Ectodermal cell (in vitro differentiated cells): ENCODE measurements around the gene EML5.

ENCODE experiments used
- H3K27ac ChIP-seq: 2 replicates; pipeline ENCODE4 v1.7.0; 2013; ENCODE audit warnings: mild to moderate bottlenecking, low read depth, low read length; ENCODE audit not compliant: insufficient read depth, poor library complexity, severe bottlenecking
- H3K27me3 ChIP-seq: 2 replicates; pipeline ENCODE4 v1.7.0; 2013; ENCODE audit warnings: mild to moderate bottlenecking, low read length; ENCODE audit not compliant: insufficient read depth, control insufficient read depth, poor library complexity, severe bottlenecking
- H3K36me3 ChIP-seq: one replicate; pipeline ENCODE4 v1.7.0; 2013; ENCODE audit warnings: low read length; ENCODE audit not compliant: control insufficient read depth, insufficient read depth
- H3K4me1 ChIP-seq: one replicate; pipeline ENCODE4 v1.7.0; 2013; ENCODE audit warnings: low read length; ENCODE audit not compliant: control insufficient read depth, insufficient read depth
- H3K4me3 ChIP-seq: 2 replicates; pipeline ENCODE4 v1.7.0; 2013; ENCODE audit warnings: low read depth, low read length, control low read depth; ENCODE audit not compliant: insufficient read depth
- H3K9me3 ChIP-seq: 2 replicates; pipeline ENCODE4 v1.7.0; 2013; ENCODE audit warnings: mild to moderate bottlenecking, low read length, moderate library complexity; ENCODE audit not compliant: control insufficient read depth
- WGBS, 2 experiments: methylation state at CpG; one replicate each; pipeline ENCODE4 v1.1.7; 2013; ENCODE audit warnings: missing lambda C conversion rate in 2 of 2; 5-methylcytosine and 5-hydroxymethylcytosine counted together

The EML5 gene

DNA sequence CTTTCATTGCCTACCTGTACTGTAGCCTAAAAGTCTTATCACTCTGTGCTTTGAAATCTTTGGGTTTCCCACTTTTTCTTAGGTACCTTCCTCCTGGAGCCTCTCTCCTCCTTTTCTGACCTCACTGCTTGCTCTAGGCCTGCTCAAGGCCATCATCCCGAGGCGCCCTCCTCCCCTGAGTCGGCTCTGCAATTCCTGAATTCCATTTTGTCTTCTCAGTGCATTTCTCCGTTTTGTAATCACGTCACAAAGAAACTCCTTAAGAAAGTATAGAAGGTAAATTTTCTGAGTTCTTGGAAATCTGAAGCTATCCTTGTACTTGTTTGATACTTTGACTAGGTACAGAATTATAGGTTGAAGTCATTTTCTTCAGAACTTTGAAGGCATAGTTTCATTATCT is 204.7 kb downstream of the EML5 start:
- H3K36me3 ChIP-seq = peaks cover 24% of the 10 kb centered on the region
- H3K27me3 ChIP-seq = no peaks in the 10 kb centered on the region
- H3K27ac ChIP-seq = no peak overlapping the region
- 94 to 95% methylated on average over 5 of the region's 5 CpGs for WGBS, 2 experiments
- H3K4me3 ChIP-seq = no peak overlapping the region
- H3K4me1 ChIP-seq = no peaks in the 10 kb centered on the region
- H3K9me3 ChIP-seq = no peaks in the 10 kb centered on the region

DNA sequence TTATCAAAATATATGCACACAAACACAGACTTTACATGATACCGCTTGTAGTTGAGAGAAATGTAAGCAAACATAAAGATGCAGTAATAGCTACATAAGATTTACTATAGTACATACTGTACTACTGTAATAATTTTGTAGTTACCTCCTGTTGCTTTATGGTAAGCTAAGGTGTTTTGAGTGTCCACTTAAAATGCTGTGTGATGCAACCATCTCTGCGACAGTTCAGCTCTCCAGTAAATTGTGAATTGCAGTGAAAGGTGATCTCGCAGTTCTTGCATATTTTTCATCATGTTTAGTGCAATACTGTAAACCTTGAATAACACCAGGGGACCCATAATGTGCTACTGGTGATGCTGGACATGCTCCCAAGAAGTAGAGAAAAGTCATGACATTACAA is 208.3 kb downstream of the EML5 start:
- Histone ChIP-seq H3K27me3 (no peaks in the 10 kb centered on the region), H3K27ac (no peak overlapping the region), H3K4me1 (no peaks in the 10 kb centered on the region), H3K9me3 (no peaks in the 10 kb centered on the region), H3K4me3 (no peak overlapping the region), H3K36me3 (peaks cover 28% of the 10 kb centered on the region)
- 92 to 98% methylated on average over 2 to 3 of the region's 3 CpGs for WGBS, 2 experiments

DNA sequence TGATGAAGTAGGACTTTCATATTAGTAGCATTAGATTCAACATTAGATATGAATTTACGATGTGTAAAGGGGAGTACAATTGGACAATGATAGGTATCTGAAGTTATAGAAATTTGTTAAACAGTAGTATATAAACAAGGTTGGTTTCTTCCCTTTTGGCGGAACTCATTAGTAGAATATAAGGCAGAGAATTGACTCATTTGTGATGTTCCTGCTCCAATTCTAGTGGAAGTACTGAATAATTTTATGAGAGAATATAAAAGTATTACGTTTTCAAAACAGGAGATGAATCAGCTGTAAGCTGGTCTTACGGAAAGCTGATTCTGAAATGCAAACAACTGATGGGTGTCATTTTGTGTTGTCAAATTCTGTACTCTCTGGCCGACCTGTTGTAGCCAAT is 216.5 kb downstream of the EML5 start:
- peaks cover 62% of the 10 kb centered on the region for H3K36me3 ChIP-seq
- no peaks in the 10 kb centered on the region for H3K27me3 ChIP-seq
- H3K4me3 ChIP-seq = no peak overlapping the region
- H3K27ac ChIP-seq = no peak overlapping the region
- H3K4me1 ChIP-seq = no peaks in the 10 kb centered on the region
- H3K9me3 ChIP-seq = no peaks in the 10 kb centered on the region
- 96% methylated on average over 5 of the region's 5 CpGs for WGBS, 2 experiments

DNA sequence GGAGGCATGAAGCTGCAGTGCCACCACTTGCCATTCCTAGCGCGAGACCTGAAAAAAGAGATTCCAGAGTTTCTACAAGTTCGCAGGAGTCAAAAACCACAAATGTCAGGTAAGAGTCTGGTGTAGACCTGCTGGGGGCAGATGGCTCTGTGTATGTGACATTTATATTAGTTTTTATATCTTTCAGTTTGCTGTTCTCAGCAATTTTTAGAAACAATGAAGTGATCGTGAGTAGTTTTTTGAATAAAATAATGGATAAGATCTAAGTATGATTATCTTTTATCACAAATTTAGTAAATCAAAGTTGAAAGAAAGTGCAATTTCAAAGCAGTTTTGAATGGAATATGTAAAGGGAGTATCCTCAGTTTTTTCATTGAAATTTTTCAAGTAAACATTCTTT is 220.6 kb downstream of the EML5 start:
- Histone ChIP-seq H3K4me1 (no peaks in the 10 kb centered on the region), H3K27me3 (no peaks in the 10 kb centered on the region), H3K4me3 (no peak overlapping the region), H3K9me3 (no peaks in the 10 kb centered on the region), H3K36me3 (peaks cover 55% of the 10 kb centered on the region), H3K27ac (no peak overlapping the region)
- WGBS, 2 experiments = 96 to 98% methylated on average over 3 of the region's 4 CpGs

DNA sequence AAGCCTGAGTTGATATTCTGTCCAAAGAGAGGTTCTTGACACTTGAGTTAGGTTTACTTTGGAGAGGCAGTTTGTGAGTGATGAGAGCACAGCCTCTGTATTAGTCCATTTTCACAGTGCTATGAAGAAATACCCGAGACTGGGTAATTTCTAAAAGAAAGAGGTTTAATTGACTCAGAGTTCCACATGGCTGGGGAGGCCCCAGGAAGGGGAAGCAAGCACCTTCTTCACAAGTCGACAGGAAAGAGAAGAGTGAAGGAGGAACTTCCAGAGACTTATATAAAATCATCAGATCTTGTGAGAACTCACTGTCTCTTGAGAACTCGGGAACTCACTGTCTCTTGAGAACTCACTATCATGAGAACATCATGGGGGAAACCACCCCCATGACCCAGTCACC is 224.6 kb downstream of the EML5 start:
- H3K36me3 ChIP-seq = peaks cover 28% of the 10 kb centered on the region
- H3K9me3 ChIP-seq = no peaks in the 10 kb centered on the region
- H3K4me1 ChIP-seq = peaks cover 5% of the 10 kb centered on the region
- no peak overlapping the region for H3K4me3 ChIP-seq
- 95 to 97% methylated on average over 3 of the region's 3 CpGs for WGBS, 2 experiments
- no peak overlapping the region for H3K27ac ChIP-seq
- H3K27me3 ChIP-seq = no peaks in the 10 kb centered on the region

DNA sequence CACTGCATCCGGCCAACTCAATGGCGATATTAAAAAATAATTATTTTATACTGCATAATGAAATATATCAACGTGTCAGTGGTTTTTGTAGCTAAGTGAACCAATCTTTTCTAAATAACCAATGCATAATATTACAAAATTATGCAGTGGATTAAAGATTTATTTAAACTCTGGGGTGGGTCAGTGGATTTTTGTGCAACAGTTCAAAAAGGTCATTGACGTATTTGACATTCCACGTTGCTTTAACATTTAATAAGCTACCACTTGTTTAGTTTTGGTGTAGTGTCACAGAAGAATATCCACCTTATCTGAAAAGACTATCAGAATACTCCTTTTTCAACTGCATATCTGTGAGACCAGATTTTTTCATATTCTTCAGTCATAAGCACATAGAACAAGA is 227.3 kb downstream of the EML5 start:
- peaks cover 5% of the 10 kb centered on the region for H3K4me1 ChIP-seq
- no peaks in the 10 kb centered on the region for H3K9me3 ChIP-seq
- peaks cover 17% of the 10 kb centered on the region for H3K36me3 ChIP-seq
- H3K27me3 ChIP-seq = no peaks in the 10 kb centered on the region
- no peak overlapping the region for H3K4me3 ChIP-seq
- WGBS, 2 experiments = 83 to 90% methylated on average over 3 to 4 of the region's 5 CpGs
- H3K27ac ChIP-seq = no peak overlapping the region

DNA sequence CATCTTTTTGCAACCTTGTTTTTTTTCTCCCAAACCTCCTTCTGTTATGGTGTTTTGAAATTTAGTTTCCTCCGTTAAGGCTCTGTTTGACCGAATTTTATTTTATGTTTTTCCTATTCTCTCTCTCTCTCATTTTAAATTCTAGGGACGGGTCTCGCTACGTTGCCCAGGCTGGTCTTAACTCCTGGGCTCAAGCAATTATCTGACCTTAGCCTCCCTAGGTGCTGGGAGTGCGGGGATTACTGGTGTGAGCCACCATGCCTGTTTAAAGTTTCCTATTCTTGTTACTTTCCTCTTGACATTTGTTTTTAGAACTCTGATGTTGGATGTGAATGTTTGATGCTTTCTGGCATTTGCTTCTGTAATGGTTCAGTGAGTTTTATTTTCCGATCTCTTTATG is 228.9 kb downstream of the EML5 start:
- H3K27me3 ChIP-seq = no peaks in the 10 kb centered on the region
- peaks cover 5% of the 10 kb centered on the region for H3K4me1 ChIP-seq
- H3K36me3 ChIP-seq = peaks cover 12% of the 10 kb centered on the region
- H3K9me3 ChIP-seq = no peaks in the 10 kb centered on the region
- 32 to 50% methylated on average over 6 to 7 of the region's 7 CpGs for WGBS, 2 experiments
- H3K4me3 ChIP-seq = peak overlapping the region; percentile 95
- H3K27ac ChIP-seq = no peak overlapping the region

DNA sequence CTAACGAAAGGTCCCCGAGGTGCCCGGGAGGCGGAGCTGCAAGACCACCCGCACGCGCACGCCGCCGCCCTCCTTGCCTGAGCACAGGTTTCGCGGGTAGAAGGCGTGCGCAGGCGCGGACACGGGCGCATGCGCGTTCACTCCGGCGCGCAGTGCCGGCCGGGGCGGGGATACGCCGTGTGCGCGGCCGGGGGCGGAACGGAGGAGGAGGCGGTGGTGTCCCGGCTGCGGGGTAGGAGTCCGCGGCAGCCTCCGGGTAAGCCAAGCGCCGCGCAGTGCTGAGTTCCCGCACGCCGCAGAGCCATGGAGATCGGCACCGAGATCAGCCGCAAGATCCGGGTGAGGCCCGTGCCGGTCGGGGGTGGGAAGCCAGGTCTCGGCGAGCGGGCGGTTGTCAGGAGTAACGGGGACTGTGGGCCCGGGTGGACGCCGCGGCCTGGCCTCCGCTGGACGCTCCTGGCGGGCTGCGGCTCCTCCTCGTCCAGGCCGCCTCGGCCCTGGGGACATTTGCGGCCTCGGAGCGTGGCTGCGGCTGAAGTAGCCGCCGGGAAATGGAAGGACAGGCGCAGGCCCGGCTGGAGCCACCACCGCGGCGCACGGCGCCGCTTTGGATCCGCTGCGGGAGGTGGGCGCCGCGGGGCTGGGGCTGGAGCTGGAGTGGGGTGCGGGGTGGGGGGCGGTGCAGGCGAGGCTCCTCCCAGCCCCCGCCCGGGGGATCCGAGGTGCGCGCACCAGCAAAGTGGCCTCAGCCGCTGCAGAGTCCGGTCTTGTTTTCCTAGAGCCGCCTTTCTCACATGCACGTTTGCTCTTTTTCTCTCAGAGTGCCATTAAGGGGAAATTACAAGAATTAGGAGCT is 229.7 kb downstream of the EML5 start, which contains the start of gene ZC3H14:
Gene ZC3H14, plus strand, starts transcription at position 207 of the 856 bp plus-strand sequence. Its CDS starts 97 bp downstream, at position 304.
- peak within 1 kb of the TSS; percentile 95 for H3K4me3 ChIP-seq
- 0% methylated on average over 99 of the region's 99 CpGs for WGBS, 2 experiments
- no peaks in the 10 kb centered on the region for H3K27me3 ChIP-seq
- H3K4me1 ChIP-seq = peaks cover 5% of the 10 kb centered on the region
- peaks cover 4% of the 10 kb centered on the region for H3K36me3 ChIP-seq
- H3K27ac ChIP-seq = peak within 1 kb of the TSS; percentile 94
- H3K9me3 ChIP-seq = no peaks in the 10 kb centered on the region

DNA sequence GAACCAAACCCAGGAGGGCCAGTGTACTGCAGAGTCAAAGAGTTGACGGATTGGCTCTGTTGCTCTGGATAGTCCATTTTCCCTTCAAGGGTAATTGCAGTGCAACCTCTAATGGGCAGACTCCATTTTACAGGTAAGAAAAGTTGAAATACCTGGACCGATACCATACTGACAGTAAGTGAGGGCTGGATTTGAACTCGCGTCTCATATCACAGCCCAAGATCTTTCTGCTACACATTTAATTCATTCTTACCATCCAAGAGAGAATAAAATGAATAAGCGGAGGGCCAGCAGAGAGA is 230.3 kb downstream of the EML5 start:
- Histone ChIP-seq H3K36me3 (no peaks in the 10 kb centered on the region), H3K27me3 (no peaks in the 10 kb centered on the region), H3K9me3 (no peaks in the 10 kb centered on the region), H3K4me1 (peaks cover 5% of the 10 kb centered on the region), H3K4me3 (peak overlapping the region; percentile 95), H3K27ac (no peak overlapping the region)
- WGBS, 2 experiments = 48 to 55% methylated on average over 5 of the region's 5 CpGs
